ENCODE data around the gene CDK7. TPM values are rescaled to one million over a fixed set of nuclear protein-coding genes. Genes with fewer than 3 reads are reported as not detected.

CDK7 gene
- polyA plus RNA-seq, 1 of the 3 experiments (the other 2 are of a cell fraction) = 44.2 TPM

DNA sequence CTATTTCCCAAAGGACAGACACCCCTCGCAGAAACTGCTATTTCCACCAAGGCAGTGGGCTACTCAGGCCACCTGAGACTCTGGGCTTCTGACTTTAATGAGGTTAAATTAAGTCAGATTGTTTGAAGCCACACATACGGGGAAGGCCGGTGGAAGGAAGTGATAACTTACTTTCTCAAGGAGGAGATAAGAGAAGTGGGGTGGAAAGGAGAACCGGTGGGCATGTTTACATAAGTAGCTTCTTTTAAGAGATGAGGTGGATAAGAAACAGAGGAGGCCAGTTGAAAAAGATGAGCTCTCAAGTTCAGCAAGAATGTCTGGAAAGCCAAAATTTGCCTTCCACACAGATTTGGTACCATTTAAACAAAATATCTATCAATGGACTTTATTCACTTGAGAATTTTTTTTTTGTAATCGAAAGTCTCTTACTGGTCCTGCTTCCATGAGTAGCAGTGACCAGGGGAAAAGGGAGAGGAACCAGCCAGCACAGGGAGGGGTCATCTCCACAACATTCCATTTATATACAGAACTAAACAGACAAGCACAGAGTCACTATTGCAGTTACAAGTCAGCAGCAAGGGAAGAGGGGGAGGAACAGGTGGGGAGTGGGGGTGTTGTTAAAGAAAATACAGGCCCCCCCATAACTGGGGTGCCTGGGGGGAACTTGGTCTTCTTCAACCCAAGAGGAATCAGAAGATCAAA is 77.9 kb downstream of the CDK7 start:
- Histone ChIP-seq H3K27ac (ENCODE audit: low read depth in 2 of 2, low read length in 1 of 2) (no peak overlapping the region), H3K79me2 (ENCODE audit: insufficient read depth) (no peaks in the 10 kb centered on the region), H3K4me2 (no peak overlapping the region), H3K9ac (no peak overlapping the region), H3K9me2 (no peaks in the 10 kb centered on the region), H3F3A (replicated peaks; ENCODE audit: insufficient read depth) (peaks cover 7% of the 10 kb centered on the region), H3K4me3 (ENCODE audit: low read depth in 2 of 2, low read length in 1 of 2) (no peak overlapping the region), H3K36me3 (replicated peaks in 1 of 2; ENCODE audit: control insufficient read depth in 1 of 2, insufficient read depth in 2 of 2, low read length in 1 of 2) (peaks cover 0 to 4% of the 10 kb centered on the region in 2 experiments), H2AFZ (ENCODE audit: low read depth) (no peak overlapping the region), H3K4me1 (ENCODE audit: control insufficient read depth in 1 of 2, insufficient read depth in 2 of 2, low read depth in 1 of 2, low read length in 1 of 2) (no peaks in the 10 kb centered on the region), H3K9me3 (no peaks in the 10 kb centered on the region), H3K27me3 (ENCODE audit: insufficient read depth) (no peaks in the 10 kb centered on the region), H4K20me1 (ENCODE audit: insufficient read depth) (no peaks in the 10 kb centered on the region)
- ChIA-PET POLR2A (no interaction called here), CTCF (interaction anchor here (1.3 kb wide), 1 partner anchor 22 kb away, joined by 4 read pairs; no protein-coding TSS in a partner anchor)
- whole genome bisulfite sequencing (ENCODE audit: low lambda C conversion rate) = 85% methylated on average over 5 of the region's 5 CpGs
- no peak for DNase-seq
- TF ChIP-seq FOSL2 (IDR thresholded peaks at IDR 0.05; ENCODE audit: borderline replicate concordance, low read depth) (no peak), EP300 (IDR thresholded peaks at IDR 0.05; ENCODE audit: borderline replicate concordance in 1 of 2, low read depth in 1 of 2, low read length in 1 of 2) (no peak), CHD2 (IDR thresholded peaks at IDR 0.05; ENCODE audit: low read length, partially characterized antibody) (no peak), TCF12 (IDR thresholded peaks at IDR 0.05) (no peak), RXRA (IDR thresholded peaks at IDR 0.05; ENCODE audit: borderline replicate concordance, low read depth) (no peak), SIN3A (IDR thresholded peaks at IDR 0.05; ENCODE audit: borderline replicate concordance, low read depth, low read length) (no peak), ELF1 (IDR thresholded peaks at IDR 0.05) (no peak), YY1 (IDR thresholded peaks at IDR 0.05; ENCODE audit: low read depth) (no peak), GATA2 (CRISPR knock-in tag; IDR thresholded peaks at IDR 0.05) (no peak), TEAD4 (IDR thresholded peaks at IDR 0.05; ENCODE audit: borderline replicate concordance, insufficient read depth) (no peak)
- TF ChIP-seq, protein P1, sequence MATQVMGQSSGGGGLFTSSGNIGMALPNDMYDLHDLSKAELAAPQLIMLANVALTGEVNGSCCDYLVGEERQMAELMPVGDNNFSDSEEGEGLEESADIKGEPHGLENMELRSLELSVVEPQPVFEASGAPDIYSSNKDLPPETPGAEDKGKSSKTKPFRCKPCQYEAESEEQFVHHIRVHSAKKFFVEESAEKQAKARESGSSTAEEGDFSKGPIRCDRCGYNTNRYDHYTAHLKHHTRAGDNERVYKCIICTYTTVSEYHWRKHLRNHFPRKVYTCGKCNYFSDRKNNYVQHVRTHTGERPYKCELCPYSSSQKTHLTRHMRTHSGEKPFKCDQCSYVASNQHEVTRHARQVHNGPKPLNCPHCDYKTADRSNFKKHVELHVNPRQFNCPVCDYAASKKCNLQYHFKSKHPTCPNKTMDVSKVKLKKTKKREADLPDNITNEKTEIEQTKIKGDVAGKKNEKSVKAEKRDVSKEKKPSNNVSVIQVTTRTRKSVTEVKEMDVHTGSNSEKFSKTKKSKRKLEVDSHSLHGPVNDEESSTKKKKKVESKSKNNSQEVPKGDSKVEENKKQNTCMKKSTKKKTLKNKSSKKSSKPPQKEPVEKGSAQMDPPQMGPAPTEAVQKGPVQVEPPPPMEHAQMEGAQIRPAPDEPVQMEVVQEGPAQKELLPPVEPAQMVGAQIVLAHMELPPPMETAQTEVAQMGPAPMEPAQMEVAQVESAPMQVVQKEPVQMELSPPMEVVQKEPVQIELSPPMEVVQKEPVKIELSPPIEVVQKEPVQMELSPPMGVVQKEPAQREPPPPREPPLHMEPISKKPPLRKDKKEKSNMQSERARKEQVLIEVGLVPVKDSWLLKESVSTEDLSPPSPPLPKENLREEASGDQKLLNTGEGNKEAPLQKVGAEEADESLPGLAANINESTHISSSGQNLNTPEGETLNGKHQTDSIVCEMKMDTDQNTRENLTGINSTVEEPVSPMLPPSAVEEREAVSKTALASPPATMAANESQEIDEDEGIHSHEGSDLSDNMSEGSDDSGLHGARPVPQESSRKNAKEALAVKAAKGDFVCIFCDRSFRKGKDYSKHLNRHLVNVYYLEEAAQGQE (IDR thresholded peaks at IDR 0.05; ENCODE audit: low read depth, low read length) = no peak
- TF ChIP-seq, protein P2, sequence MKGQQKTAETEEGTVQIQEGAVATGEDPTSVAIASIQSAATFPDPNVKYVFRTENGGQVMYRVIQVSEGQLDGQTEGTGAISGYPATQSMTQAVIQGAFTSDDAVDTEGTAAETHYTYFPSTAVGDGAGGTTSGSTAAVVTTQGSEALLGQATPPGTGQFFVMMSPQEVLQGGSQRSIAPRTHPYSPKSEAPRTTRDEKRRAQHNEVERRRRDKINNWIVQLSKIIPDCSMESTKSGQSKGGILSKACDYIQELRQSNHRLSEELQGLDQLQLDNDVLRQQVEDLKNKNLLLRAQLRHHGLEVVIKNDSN (IDR thresholded peaks at IDR 0.05; ENCODE audit: borderline replicate concordance, low read depth) = no peak
- TF ChIP-seq, protein P3, sequence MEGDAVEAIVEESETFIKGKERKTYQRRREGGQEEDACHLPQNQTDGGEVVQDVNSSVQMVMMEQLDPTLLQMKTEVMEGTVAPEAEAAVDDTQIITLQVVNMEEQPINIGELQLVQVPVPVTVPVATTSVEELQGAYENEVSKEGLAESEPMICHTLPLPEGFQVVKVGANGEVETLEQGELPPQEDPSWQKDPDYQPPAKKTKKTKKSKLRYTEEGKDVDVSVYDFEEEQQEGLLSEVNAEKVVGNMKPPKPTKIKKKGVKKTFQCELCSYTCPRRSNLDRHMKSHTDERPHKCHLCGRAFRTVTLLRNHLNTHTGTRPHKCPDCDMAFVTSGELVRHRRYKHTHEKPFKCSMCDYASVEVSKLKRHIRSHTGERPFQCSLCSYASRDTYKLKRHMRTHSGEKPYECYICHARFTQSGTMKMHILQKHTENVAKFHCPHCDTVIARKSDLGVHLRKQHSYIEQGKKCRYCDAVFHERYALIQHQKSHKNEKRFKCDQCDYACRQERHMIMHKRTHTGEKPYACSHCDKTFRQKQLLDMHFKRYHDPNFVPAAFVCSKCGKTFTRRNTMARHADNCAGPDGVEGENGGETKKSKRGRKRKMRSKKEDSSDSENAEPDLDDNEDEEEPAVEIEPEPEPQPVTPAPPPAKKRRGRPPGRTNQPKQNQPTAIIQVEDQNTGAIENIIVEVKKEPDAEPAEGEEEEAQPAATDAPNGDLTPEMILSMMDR (IDR thresholded peaks at IDR 0.05) = no peak
- TF ChIP-seq, protein P4, sequence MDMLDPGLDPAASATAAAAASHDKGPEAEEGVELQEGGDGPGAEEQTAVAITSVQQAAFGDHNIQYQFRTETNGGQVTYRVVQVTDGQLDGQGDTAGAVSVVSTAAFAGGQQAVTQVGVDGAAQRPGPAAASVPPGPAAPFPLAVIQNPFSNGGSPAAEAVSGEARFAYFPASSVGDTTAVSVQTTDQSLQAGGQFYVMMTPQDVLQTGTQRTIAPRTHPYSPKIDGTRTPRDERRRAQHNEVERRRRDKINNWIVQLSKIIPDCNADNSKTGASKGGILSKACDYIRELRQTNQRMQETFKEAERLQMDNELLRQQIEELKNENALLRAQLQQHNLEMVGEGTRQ (IDR thresholded peaks at IDR 0.05; ENCODE audit: borderline replicate concordance, low read depth, low read length) = no peak
- TF ChIP-seq, protein P5, sequence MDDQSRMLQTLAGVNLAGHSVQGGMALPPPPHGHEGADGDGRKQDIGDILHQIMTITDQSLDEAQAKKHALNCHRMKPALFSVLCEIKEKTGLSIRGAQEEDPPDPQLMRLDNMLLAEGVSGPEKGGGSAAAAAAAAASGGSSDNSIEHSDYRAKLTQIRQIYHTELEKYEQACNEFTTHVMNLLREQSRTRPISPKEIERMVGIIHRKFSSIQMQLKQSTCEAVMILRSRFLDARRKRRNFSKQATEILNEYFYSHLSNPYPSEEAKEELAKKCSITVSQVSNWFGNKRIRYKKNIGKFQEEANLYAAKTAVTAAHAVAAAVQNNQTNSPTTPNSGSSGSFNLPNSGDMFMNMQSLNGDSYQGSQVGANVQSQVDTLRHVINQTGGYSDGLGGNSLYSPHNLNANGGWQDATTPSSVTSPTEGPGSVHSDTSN (IDR thresholded peaks at IDR 0.05) = no peak

All from SK-N-SH (cell line).